Stimulated activated CD4-positive, alpha-beta T cell treated with anti-CD3 and anti-CD28 coated beads, Interleukin-4, amount 100 ng/mL, for 1 hour (primary cell): Measurements from ENCODE around the gene PUSL1.
"Not testable (repeated sequence)": the region's sequence is repeated elsewhere in the genome, so short reads cannot be mapped to it uniquely, and the experiment has no call there.

Experiments
- DNase-seq: peaks from one replicate; pipeline ENCODE4 v3.0.0-alpha.2; 2020

Gene PUSL1

DNA sequence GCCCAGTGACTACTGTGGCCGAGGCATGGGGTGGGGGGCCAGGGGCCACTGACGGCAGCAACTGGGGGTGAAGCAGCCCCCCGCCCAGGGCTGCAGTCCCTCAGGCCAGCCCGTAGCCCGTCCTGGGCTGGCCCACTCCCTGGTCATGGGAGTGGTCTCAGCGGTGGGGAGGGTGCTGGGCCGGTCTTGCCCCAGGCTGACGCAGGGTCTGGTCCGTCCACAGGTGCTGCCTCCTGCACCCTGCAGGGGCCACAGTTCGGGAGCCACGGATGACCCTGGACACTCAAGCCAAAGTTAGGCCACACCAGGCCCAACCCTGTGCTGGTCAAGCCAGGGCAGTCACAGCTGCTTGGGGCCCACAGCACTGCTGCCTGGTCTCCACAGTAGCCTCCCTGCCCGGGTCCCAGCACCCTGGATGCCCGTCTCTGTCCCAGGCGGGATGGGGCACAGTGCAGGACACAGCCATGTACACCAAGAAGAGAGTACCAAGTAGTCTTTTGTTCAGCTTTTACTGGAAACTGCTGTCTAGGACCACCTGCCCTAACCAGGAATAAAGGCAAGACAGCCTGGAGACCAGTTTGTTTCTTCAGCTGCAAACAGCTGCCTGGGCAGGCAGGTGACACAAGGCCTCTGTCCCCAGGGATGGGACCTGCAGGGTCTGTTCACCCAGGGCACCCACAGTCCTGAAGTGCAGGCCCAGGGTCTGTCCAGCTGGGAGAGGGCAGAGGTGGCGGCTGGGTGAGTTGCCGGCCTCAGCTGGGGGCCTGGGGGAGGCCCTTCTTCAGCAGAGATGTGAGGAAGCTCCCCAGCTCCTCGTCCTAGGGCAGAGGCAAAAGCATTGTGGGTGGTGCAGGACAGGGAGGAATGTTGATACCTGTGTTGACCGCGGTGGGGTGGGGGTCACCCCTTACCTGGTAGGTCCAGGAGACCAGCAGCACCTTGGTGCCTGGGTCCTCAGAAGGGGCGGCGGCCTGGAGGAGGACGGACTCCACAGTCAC, 3.0 kb downstream of the PUSL1 start:
- DNase-seq, result no peak

GRCh38 chr1:1312450-1313314, 4.3 kb downstream of the PUSL1 start:
- DNase-seq, result no peak

DNA sequence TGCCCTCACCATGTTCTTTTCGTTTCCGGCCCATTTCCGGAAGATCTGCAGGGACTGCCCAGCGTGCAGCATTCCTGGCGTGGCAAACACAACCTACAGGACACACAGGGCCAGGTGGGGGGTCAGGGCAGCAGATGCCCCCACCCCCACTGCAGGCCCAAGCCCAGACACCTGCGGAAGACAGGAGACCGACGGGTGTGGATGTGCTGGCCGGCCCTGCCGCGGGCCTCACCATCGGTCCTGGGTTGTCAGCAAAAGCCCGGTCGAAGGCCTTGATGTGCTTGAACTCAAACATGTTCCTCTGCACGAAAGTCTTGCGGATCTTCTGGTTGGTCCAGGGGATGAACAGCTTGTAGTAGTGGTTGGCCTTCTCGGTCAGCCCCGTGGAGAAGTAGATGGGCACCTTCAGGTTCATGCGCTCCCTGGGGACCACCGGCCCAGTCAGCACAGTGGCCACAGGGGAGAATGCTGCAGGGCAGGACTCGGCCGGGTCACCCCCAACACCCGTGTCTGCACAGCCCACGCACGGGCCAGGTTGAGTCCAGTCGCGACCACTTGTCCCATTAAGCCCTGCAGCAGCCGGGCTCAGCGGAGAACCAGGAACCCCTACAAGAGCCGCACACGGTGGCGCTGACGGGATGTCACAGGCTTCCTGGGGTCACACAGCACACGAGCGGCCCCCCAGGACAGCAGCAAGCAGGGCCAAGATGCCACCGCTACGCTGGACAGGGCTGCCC, 5.3 kb downstream of the PUSL1 start:
- no peak for DNase-seq

- no peak for DNase-seq
Observed at GRCh38 chr1:1314237-1314586, 5.8 kb downstream of the PUSL1 start.

GRCh38 chr1:1314678-1315335, 6.4 kb downstream of the PUSL1 start:
- DNase-seq, result no peak

DNA sequence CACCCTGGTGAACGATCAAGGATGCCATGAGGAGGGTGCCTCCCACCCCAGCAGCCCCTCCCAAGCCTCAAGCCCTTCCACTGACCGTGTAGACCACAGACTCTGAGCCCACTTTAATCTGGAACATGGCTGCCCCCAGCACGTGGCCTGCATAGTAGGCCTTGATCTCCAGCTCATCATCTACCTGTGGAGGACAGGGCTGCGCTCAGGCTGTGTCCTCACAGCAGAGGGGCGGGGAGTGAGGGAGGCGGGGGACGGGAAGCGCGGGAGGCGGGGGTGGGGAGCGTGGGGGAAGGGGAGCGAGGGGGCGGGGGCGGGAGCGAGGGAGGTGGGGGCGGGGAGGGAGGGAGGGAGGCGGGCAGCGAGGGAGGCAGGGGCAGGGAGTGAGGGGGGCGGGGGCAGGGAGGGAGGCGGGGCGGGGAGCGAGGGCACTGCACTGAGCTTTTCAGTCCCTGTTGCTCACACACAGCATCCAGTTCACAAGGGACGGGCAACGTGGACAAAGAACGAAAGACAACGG, 7.1 kb downstream of the PUSL1 start:
- DNase-seq, result no peak

- DNase-seq, result not testable (repeated sequence)
Observed at GRCh38 chr1:1316199-1316598, 7.8 kb downstream of the PUSL1 start.

- DNase-seq, result no peak
Observed at GRCh38 chr1:1317420-1317819, 9.0 kb downstream of the PUSL1 start.

DNA sequence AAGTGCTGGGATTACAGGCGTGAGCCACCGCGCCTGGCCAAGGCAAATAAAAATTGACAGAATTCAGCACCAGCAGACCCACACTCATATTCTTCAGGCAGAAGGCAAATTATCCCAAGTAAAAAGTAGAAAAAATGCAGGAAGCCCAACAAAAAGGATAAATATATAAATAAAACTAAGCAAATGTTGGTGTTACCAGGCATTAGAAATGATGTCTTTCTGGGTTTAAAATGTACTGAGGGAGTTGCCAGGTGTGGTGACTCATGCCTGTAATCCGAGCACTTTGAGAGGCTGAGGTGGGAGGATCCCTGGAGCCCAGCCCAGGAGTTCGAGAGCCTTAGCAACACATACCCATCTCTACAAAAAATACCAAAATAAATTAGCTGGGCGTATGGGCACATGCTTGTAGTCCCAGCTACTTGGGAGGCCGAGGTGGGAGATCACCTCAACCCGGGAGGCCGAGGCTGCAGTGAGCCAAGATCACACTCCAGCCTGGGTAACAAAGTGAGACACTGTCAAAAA, 9.8 kb downstream of the PUSL1 start:
- no peak for DNase-seq

DNA sequence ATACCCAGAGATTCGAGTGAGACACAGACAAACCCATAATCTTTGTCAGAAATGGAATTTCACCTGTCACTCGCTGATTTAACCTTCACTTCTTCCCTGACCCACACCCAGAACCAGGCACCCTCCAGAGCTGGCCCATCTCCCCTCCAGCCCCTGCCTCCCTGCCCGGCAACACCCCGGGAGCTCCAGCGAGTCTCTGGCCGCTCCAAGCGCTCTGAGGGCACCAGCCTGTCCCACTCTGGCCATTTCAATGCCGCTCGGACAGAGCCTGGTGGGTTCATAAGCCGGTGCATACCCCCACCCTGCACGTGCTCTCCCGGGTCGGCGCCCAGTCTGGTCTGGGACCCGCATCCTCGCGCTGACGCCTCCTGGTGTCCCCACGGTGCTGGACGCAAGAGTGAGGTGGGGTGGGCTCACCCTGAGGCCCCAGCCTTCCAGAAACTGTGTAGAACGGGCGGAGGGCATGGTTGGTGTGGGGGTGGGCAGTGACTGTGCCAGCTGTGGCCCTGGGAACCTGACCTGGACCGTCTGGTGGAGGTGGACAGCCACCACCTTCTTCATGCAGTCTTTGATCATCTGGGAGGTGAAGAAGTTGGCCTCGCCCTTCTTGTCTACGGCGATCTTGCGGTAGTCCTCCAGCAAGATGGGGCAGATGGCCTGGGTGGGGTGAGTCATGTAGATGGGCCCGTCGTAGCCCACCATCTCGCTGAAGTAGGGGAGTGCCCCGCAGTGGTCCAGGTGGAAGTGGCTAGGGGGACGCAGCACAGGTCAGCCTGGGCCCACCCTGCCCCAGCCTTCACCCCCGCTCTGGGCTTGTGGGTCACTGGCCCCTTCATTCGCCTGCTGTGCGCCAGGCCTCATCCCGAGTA, 10.6 kb downstream of the PUSL1 start:
- DNase-seq, result no peak

DNA sequence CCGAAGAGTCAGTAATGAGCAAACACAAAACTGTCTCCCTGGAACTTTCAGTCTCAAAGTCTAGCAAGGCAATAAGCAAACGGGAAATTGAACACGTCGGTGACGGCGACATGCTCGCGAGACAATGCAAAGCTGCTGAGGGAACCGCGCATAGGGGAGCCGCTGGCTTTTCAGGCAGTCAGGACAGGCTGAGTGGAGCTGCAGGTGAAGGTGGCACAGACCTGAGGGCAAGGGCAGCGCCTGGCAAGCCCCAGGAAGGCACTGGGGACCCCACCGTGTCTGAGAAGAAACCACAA, 11.2 kb downstream of the PUSL1 start:
- no peak for DNase-seq

DNA sequence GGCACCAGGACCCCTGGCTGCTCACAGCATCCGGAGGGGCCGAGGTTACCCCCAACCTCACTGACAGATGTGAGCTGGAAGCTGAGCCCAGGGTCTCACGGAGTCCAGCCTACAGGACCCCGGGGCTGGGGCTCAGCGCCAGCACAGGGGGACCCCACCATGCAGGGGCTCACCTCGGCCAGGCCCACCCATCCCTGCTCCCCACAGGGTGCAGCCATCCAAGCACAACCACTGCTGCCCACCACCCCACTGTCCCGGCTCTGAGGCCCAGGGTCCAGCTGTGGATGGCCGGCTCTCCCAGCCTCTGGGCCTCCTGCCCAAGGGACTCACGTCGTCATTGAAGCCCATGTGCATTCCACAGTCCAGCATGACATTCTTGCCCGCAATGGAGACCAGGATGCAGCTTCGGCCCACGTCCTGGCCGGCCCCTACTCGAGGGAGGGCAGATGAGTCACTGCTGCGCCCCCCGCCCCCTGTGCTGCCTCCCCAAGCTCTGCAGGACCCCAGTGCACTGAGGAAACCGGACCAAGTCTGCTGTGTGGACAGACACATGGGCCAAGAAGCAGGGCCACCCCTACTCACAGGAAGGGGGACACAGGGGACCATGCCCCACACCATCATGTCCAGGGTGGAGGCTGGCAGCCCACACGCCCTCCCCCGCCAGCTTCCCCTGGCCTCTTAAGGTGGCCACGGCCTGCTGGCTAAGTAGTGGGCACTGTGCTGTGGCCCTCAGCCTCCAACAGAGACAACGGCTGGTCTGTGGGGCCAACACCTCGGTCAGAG, 12.5 kb downstream of the PUSL1 start:
- no peak for DNase-seq

GRCh38 chr1:1321477-1321876, 13.1 kb downstream of the PUSL1 start:
- no peak for DNase-seq

DNA sequence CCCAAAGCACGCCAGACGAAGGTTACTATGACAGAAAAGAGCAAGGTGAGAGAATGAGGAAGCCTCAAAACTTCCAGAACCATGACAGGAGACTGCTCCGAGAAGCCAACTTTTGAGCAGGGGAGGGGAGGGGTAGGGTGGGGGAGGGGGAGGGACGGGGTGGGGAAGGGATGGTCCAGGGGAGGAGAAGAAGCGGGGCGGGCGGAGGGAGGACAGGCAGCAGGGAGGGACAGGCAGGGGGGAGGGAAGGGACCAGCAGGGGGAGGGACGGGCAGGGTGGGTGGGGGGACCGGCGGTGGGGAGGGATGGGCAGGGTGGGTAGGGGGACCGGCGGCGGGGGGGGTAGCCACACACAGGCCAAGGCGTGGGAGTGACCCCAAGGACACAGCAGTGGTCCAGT, 14.0 kb downstream of the PUSL1 start:
- no peak for DNase-seq

DNA sequence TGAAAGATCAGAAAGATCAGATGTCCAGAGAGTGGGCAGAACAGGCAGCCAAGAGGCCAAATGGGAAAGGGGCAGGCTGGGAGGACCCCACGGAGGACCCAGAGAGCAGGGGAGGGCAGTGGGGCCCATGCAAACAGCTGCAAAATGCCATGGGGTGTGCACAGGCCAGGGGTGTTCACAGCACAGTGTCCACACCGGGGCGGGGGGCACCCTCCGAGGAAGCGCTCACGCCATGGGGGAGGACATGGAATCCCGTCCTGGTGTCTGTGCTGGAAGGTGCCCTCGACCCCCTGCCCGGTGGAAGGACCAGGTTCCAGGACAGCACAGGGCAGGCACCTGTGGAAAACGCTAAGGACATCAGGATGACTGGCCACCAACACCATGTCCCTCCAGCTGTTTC, 14.6 kb downstream of the PUSL1 start:
- DNase-seq, result no peak

DNA sequence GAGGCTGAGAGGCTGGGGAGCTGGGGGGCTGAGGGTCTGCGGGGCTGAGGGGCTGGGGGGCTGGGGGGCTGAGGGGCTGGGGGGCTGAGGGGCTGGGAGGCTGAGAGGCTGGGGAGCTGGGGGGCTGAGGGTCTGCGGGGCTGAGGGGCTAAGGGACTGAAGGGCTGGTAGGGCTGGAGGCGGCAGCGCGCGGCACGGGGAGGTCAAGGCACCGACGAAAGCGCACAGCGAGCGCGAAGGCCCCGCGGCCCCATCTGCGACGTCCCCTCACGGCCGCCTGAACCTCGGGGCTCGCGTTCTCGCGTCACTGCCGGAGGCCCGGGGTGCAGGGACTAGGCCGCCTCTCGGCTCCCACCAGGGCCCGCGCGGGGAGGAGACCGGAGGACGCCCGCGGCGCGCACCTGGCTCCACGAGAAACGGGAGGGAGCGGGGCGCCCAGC, 15.7 kb downstream of the PUSL1 start:
- DNase-seq, result no peak

- peak; percentile 95 for DNase-seq
Observed at GRCh38 chr1:1324524-1325287, 16.3 kb downstream of the PUSL1 start, which contains the start of the genes CPTP and INTS11. TSS of gene CPTP (plus strand) at chr1:1324802. CDS start at chr1:1326911, 2,109 bp downstream. TSS of gene INTS11 (minus strand) at chr1:1324660. CDS start at chr1:1324608, 52 bp downstream.

- no peak for DNase-seq
Observed at GRCh38 chr1:1325288-1326074, 17.1 kb downstream of the PUSL1 start.
